NCI-H345 treated with DMSO at 0.1 percent for 48 hours (cell line): ENCODE results near the gene CADM3.

Source experiments
- DNase-seq: peaks from one replicate; lab custom pipeline; 2025; ENCODE audit not compliant: unreplicated experiment; lab: John Stamatoyannopoulos, UW

The CADM3 gene

DNA sequence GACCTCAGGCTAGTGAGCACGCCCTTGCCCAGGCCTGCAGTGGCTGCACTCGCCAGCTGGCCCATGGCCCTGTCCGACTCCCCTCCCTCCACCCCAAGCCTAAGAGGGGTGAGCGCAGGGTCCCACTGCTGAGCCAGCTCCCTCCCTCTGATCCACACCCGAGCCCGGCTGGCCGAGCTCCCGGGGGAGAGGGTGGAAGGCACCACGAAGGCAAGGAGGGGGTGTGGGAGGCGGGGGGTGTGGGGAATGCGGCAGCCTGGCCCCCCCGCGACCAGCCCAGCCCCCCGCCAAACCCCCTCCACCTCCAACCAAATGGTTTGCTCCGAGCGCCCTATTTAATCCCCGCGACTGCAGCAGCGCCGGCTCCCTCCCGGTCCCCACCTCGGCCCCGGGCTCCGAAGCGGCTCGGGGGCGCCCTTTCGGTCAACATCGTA, at the start of gene CADM3:
TSS of gene CADM3 (plus strand) at position 362 of the 434 bp plus-strand sequence. CDS start 151 bp downstream, outside the sequence.
- no peak for DNase-seq

DNA sequence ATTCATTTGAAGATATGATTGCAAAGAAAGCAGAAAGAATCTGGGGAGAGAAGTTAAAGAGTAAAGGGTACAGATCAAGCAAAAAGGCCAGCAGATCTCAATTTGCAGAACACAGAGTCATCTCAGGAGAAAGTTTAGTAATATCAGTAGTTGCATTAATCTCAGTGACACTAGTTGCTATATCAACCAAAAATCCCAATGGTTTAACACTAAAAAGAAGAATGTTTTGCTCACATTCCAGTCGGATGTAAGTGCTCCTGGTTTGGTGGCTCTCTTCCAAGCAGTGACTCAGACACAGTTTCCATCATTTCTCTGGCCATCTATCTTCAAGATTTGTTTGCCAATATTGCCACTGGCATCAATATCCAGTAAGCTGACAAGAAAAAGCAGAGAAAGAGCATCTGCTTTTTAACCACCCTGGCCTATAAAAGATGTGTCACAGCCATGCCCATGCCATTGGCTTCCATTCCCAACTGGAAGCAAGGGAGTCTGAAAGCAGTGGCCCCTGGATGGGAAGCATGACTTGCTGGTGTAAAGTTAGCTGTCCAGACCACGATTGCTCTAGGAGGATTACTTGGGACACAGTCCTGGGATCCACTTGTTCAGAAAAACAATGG, 49.3 kb upstream of the CADM3 start:
- no peak for DNase-seq

DNA sequence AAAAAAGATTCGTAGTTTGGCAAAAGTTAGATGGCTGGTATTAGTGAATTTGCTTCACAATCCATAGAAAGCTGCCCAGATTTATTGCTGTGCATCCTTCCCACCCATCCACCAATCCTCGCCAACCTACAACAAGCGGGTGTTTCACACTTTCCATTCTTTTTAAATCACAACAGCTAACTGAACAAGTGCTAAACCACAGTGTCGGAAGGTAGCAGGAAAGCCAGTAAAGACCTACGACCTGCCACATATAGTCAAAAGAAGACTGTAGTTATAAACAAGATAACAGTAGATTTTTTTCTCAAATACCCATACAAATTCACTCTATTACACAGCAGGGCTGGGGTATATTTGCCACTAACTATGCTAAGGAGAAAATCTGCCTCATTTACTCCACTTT, 47.8 kb upstream of the CADM3 start:
- no peak for DNase-seq

DNA sequence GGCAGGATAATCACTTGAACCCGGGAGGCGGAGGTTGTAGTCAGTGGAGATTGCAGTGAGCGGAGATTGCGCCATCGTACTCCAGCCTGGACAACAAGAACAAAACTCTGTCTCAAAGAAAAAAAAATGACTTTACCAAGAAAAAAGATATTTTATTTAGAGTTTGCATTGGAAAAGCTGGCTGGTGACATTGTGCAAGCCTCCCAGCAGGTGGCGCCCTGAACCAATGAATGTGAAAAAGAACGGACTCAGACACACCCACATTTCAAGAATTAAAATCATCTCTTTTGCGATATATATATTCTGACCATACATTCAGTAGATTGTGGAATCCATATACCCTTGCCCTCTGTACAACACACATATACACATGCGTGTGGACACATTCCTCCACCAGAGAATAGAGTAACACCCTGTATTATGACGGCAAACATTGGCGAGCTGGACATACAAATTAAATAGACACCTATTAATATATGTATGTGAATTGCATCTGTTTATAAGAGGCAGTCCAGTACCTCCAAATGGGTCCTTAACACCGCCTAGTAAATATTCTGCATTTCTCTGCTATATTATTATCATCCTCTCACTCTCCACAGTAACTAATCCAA, 39.0 kb upstream of the CADM3 start:
- no peak for DNase-seq

DNA sequence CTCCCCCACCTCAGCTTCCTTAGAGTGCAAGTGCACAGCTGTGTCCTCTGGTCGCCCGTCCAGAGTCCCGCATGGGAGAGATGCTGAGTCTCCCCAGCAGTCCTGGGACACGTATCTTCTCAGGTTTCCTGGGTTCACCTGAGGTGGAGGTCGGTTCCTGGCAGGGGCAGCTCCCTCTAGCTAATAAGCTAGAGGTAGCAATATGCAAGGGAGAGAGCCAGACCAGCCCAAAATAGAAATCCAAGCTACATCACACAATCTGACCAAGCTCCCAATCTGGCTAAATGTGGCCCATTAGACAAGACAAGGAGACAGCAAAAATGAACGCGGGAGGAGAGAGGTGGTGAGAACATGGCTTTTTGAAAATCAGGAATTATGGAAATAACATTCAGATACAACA, 30.9 kb upstream of the CADM3 start:
- DNase-seq, result no peak

DNA sequence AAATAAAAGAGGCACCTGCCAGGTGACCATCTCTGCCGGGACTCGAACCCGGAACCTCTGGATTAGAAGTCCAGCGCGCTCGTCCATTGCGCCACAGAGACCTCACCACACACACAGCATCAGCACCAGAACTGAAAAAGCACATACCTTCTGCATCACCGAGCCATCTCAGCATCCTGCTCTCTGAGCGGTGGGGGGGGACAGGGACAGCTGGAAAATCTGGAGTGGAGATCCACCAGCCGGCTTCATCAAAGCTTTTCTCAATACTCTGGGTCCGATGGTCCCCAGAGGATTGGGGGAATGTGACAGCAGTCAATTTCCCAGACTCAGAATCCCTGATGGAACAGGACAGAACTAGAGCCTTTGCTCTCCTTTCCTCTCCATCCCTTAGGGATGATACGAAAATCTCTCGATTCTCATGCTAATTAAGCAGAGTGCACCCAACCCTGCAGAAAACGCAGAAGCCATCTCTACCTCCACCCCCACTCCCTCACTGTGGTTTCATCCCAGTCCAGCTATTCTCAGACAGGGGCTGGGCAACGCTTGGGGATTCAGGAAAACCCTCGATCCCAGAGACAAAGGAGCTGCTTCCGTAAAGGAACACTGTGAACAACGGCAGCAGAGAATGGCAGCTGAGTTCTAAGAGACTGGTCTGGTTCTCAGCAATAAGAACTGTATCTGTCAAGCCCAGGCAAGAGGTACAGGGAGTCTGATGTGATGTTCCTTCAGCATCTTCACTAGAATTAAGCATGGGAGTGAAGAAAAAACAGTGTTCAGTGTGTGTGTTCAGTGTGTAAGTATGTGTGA, 29.6 kb upstream of the CADM3 start:
- DNase-seq, result peak; percentile 73

- no peak for DNase-seq
These were observed 29.1 kb upstream of the CADM3 start for GRCh38 chr1:159142391-159142663.

DNA sequence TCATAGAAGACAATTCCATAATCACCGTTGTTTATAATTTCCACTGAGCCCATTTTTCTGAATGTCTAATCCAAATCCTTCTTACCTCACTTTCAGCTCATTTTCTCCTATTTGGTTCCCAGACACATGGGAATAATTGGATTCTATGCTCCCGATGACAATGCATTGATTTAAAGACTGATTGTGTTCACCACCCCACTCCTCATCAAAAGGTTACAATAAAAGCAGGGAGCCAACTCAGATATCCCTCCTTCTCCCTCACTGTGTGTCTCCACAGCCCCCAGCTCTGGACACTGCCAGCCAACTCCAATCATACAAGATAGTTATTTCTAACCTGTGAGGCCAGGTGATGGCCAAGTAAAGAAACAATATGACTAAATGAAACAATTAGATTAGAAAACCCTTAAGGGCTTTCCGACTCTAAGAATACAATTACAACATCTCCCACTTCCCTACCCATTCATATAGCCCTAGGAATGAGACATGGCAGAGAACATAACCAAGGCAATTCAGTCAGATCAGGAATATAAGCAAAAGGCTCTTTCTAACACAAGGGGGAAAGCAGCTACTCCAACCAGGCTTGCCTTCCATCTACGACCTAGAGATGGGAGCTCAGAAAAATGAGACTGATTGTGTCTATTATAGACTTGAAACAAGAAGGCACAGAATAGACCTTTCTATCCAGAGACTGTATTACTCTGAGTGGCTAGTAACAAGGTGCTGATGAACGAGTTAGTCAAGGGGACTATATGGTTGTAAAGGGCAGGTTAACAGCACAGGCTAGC, 28.5 kb upstream of the CADM3 start:
- DNase-seq, result no peak

GRCh38 chr1:159144571-159144970, 26.8 kb upstream of the CADM3 start:
- no peak for DNase-seq

- no peak for DNase-seq
These were observed 24.4 kb upstream of the CADM3 start for GRCh38 chr1:159146980-159147379.

DNA sequence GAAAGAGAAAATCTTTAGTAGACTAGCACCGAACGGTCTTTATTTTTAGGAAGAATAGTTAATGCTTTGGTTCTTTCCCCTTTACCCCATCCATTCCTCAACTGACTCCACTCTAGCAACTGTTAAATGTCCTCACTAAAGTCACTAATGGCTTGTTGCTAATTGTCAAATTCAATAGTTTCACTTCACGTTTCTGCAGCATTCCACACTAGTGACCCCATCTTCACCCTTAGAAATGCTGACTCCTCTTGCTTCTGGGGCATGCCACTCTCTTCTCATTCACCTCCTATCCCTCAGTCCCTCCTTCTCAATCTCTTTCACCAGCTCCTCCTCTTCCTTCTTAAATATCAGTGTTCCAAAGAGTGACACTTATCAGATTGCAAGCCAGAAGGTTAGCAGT, 19.4 kb upstream of the CADM3 start:
- DNase-seq, result no peak

GRCh38 chr1:159161001-159161718, 10.3 kb upstream of the CADM3 start:
- peak; percentile 69 for DNase-seq

DNA sequence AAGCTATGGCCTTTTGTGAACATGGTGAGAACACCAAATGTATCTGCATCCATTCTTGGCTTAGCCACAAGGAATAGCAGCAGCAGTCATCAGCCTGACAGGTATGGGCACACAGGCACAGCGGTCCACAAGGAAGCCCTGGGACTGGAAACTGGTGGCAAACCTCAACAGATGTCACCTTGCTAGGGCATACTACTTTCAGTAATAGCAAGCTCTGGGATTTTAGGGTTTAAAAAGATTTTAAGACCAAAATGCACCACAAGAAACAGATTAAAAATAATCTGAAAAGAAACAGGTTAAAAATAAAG, 9.7 kb upstream of the CADM3 start:
- no peak for DNase-seq

GRCh38 chr1:159162516-159163265, 8.7 kb upstream of the CADM3 start:
- no peak for DNase-seq

DNA sequence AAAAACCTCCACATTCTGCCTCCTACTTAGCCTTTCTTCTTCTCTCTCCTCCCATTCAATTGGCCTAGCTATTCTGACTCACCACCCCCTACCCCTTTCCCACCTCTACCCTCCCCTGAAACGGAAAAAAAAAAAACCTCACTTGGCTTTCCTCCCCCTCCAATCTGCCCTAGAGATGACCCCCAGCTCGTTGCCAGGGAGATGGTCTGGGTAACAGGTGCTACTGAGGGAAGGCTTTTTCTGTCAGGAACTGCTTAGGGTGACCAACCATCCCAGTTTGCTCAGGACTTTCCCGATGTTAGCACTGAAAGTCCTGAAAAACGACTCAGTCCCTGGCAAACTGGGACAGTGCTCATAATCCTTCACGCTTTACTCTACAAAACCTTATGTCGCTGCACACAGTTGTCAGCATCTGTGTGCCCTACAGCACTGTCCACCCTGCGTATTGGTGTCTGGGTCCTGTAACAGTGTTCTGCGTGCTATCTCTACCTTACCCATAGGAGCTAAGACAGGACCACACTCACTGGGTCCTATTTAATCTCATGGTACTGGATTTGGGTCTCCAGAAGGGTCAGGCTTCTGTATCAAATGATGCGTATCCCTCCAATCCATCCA, 7.7 kb upstream of the CADM3 start:
- DNase-seq, result no peak

GRCh38 chr1:159168043-159168442, 3.4 kb upstream of the CADM3 start:
- no peak for DNase-seq

- DNase-seq, result no peak
These were observed 776 bp upstream of the CADM3 start for GRCh38 chr1:159170639-159171038.

DNA sequence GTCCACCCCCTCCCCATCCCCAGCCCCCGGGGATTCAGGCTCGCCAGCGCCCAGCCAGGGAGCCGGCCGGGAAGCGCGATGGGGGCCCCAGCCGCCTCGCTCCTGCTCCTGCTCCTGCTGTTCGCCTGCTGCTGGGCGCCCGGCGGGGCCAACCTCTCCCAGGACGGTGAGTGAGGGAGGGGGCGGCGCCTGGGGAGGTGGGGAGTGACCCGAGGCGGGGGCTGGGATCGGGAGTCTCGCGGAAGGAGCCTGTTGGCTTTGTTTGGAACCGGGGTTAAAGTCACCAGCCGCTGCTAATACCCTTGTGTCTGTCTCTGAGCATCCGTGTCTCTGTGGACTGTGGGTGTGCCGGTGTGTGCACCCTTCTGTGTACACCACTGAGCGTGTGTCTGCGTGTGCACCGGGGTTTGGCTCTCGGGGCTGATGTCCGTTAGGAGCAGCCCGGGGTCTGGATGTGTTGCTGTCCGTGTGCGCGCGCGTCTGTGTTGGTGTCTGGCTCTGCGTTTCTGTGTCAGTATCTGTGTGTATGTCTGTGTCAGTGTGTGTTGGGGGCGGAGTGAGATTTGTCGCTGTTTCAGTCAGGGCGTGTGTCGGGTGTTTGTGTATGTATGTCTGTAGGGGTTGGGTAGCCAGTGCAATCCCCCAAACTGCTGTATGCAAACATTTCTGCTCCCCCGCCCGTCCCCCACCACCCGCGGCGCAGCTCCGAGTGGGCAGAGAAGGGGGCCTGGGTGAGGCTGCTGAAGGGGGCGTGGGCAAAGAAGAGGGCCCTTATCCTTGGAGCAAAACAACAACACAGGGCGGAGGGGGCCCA, 480 bp downstream of the CADM3 start:
- DNase-seq, result no peak

- DNase-seq, result no peak
These were observed 1.3 kb downstream of the CADM3 start for GRCh38 chr1:159172614-159173291.
